ENCODE data around the gene HAPLN2.
"Not testable (repeated sequence)": the region's sequence is repeated elsewhere in the genome, so short reads cannot be mapped to it uniquely, and the experiment has no call there.

The HAPLN2 gene

GRCh38 chr1:156623946-156624813 lies 5.0 kb downstream of the HAPLN2 start:
- no peak for DNase-seq

DNA sequence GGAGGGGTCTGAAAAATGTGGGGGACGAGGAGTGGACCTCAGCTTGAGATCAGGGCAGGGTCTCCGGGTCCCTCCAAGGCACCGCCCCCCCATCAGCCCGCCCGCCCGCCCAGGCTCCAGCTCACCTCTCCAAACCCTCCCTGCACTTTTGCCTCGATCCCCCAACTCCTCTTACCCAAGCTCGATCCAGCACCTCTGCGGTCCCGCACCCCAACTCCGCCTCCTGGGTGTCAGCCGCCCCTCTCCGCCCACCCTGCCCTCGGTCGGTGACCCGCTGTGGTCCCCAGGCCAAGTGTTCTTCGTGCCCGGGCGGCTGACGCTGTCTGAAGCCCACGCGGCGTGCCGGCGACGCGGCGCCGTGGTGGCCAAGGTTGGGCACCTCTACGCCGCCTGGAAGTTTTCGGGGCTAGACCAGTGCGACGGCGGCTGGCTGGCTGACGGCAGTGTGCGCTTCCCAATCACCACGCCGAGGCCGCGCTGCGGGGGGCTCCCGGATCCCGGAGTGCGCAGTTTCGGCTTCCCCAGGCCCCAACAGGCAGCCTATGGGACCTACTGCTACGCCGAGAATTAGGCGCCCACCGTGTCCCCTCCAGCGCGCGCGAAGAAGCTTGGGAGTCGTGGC lies 5.7 kb downstream of the HAPLN2 start:
- no peak for DNase-seq

DNA sequence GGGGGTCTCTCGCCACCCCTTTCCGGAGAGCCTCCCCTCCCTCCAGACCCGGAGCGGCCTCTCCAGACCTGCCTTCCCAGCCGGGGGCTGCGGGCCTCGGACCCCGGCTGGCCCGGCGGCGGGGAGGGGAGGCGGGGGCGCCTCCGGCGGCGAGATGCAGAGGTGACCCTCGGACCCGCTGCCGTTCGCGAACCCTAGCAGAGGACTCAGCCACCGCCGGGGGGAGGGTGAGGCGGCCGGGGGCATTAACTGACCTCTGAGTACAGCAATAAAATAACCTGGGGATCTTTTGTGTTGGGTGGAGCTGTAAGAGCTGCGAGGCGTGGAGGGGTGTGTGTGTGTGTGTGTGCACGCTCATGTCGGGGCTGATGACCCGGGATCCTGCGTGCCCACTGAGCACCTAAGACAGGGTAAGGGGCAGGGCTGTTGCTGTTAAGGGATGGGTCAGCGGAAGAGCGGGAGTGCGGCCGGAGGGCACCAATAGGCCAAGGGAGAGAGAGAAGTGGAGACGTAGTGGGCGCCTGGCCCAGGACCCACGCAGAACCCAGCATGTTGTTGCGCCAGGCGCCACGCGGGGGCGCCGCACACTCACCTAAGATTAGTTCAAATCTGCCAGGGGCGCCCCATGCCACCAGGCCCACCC lies 6.3 kb downstream of the HAPLN2 start:
- DNase-seq, result no peak

DNA sequence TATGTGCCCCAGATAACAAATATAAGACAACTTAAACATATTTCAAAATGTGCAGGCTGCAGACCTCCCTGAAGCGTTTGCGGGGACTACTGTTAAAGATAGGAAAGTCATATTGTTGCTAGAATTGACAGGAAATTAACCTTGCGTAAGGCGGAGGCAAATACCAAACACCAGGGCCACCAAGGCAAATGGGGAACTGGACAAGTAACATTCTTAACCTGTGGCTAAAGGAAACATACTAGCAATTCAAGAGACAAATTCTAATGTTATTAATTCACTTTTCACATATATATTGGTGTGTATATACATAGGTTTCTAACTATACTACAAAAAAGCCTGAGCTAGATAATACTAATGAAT lies 6.8 kb downstream of the HAPLN2 start:
- no peak for DNase-seq

- peak; percentile 28 for DNase-seq
Observed at GRCh38 chr1:156627313-156627880, 8.2 kb downstream of the HAPLN2 start.

DNA sequence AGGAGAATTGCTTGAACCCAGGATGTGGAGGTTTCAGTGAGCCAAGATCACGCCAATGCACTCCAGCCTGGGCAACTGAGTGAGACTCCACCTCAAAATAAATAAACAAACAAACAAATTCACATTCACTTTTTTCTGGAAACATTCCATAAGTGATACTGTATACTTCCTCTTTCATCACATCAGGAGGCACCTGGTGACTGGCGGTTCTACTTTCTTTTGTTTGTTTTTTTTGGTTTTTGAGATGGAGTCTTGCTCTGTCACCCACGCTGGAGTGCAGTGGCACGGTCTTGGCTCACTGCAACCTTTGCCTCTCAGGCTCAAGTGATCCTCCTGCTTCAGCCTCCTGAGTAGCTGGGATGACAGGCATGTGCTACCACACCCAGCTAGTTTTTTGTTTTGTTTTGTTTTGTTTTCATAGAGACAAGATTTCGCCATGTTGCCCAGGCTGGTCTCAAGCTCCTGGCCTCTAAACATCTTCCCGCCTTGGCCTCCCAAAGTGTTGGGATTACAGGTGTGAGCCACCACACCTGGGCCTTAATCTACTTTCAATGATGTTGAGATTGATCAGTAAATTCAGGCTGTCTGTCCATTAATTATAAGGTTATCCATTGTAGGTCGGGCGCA lies 10.7 kb downstream of the HAPLN2 start:
- DNase-seq, result no peak

DNA sequence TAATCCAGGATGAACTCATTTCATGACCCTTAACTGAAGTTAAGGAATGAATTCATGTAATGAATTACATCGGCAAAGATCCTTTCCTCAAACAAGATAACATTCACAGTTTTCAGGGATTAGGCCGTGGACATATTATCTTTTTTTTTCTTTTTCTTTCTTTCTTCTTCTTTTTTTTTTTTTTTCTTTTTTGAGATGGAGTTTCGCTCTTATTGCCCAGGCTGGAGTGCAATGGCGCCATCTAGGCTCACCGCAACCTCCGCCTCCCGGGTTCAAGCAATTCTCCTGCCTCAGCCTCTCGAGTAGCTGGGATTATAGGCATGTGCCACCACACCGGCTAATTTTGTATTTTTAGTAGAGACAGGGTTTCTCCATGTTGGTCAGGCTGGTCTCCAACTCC lies 11.9 kb downstream of the HAPLN2 start:
- DNase-seq, result not testable (repeated sequence)

DNA sequence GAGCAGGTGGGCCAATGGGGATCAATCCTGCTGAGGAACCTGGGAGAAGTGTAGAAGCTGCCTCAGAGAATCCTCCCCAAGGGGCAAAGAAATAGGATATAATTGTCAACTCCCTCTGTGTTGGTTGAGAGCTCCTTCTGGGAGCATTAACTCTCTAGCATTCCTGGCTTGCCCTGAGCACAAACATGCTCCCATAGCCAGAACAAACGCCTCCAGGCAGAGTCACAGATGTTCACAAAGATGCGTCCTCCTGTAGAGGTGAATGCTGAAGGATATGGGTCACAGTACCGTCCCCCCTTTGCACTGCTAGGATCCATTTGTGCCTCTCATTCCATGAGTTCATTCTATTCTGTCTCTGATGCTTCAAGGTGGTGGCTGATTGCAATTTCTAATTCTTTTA lies 13.1 kb downstream of the HAPLN2 start:
- DNase-seq, result no peak

- no peak for DNase-seq
Observed at GRCh38 chr1:156638189-156638985, 19.2 kb downstream of the HAPLN2 start.

DNA sequence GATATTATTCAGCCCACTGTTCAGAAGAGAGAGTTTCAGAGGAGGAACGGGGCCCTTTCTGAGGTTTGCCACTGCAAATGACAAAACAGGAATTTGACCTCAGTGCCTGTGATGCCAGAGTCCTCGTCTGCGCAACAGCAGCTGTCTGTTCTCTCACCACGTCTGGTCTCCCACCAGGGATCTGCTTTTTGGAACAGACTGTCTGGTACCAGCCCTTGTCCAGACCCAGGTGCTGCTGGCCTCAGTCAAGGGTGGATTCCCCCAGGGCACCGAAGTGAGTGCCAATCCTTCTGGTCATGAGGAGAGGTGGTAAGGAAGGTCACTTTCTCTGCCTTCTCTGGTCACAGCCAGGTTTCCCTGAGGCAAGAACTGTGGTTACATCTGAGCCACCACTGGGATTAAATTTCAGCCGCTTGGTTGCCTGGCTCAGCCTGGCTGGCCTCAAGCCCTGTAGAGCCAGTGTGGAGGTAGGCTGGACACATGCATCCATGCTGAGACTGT lies 20.4 kb downstream of the HAPLN2 start:
- no peak for DNase-seq

DNA sequence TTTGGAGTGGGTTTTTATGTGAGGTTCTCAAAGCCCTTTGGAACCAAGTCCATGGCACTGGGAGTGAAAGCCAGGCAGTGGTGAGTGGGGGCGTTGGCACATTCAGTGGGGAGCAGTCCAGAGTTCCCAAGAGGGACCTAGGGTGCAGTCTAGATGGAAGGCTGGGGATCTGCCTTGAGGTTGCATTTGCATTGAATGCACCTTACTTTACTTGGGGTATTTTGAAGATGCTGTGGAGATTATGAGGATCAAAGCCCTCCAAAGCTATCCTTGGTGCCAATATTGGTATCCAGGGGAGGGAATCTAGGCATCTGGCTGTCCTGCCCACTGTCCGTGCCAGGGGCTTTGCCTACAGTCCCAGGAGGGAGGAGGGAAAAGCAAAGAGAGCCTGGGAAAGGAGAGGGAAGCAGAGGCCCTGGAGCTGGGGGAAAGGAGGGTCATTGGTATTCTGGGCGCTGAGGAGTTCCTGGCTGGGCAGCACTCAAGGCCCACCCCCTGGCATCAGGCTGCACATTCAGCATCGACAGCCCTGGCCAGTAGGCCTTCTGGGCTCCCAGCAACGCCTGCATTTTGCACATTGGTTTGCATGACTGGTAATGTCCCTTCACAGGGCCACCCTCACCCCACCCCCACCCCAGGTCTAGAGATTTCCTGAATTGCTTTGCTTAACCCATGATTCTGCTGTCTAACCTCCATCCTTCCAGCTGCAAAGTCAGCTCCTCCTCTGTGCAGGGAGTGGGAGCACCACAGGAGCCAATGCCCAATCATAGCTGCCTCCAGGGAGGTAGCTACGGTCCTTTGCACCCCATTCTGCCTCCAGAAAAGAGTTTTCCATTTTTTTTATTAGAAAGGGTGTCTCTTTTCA lies 21.9 kb downstream of the HAPLN2 start:
- DNase-seq, result no peak

GRCh38 chr1:156641761-156642264 lies 22.6 kb downstream of the HAPLN2 start, which contains the start of gene BCAN:
Gene BCAN, plus strand, starts transcription at chr1:156642117. Its CDS starts 3,938 bp downstream, at chr1:156646055.
- no peak for DNase-seq

GRCh38 chr1:156642265-156643048 lies 23.2 kb downstream of the HAPLN2 start:
- no peak for DNase-seq

DNA sequence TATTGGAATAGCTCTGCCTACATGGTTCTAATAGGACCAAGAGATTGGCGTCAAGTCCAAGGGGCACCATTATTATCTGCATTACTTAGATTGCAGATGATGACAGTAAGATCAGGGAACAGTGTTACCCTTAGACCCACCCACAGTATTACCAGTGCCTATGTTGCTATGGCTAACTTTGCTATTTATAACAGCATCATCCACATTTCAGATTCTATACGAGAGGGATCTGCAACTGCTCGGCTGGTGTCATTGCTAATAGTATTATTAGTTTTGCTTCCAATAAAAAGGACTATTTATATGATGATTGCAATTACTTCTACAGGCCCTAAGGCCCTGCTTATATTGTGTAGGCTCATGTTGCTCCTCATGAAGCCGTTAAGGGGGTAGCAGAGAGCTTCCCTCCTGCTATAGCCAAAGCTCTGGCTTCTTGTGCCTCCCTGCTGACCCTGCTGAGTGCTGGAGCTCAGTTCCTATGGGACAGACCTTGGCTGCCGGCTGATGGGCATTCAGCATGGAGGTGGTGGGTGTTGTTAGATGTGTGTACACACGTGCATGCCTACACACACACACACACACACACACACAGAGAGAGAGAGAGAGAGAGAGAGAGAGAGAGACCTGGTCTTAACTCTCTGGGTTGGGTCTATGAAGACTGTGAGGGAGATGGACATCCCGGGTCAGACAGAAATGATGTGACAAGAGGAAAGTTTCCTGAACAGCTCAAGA lies 24.0 kb downstream of the HAPLN2 start:
- DNase-seq, result no peak

- no peak for DNase-seq
Observed at GRCh38 chr1:156643778-156644092, 24.5 kb downstream of the HAPLN2 start.

- no peak for DNase-seq
Observed at GRCh38 chr1:156644146-156644545, 24.9 kb downstream of the HAPLN2 start.

DNA sequence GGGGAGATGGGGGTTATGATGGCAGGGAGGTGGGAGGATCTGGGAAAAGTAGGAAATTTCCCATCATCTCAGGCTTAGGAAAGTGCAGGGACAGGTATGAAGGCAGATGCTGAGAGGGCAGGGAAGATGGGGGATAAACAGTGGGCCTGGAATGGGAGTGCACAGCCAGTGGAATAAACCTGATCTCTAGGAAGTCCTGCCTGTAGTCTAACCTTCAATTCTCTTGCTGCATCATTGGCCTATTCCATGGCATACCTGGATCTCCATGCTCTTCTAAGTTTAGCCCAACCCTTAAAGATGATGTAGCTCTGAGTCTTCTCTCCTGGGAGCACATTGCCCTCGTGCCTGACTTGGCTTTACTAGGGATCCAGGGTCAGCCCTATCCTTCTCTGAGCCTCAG lies 25.4 kb downstream of the HAPLN2 start:
- no peak for DNase-seq

DNA sequence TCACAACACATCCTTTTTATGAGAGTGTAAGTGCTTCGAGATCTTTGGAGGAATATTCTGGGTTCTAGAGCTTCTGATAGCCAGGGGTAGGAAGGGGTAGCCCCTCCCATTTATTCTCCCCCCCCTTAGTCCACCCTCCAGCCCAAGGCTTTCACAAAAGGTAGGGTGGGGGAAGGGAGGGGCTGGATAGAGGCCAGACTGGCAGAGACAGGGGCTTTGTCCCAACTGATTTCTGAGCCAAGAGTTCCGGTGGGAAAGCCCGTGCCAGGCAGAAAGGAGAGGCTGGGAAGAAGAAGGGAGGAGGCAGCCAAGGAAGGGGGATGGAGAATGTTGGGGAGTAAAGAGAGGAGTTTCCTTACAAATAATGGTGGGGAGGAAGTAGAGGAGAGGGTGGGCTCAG lies 25.8 kb downstream of the HAPLN2 start:
- no peak for DNase-seq

DNA sequence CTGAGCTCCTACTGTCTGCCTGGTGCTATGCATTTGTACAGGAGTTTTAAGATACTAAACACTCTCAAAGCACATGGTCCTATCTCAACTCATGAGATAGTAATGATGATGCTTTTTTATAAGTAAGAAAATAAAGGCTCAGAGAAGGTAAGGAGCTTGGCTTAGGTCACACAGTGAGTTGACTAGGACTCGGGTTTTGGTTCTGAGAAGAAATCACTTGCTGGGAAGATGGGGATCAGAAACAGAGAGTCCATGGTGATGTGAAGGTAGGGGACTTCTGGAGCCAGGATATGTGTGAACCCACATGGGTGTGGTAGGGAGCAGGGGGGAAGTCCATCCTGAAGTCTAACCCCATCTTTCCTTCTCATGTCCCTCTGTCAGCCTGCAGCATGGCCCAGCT lies 26.5 kb downstream of the HAPLN2 start:
- no peak for DNase-seq
